GM03348 (cell line): ENCODE results near the gene CCT4.
A peak's percentile ranks its signal among the peaks of the same experiment; 100 is the strongest.
"Not testable (repeated sequence)": the region's sequence is repeated elsewhere in the genome, so short reads cannot be mapped to it uniquely, and the experiment has no call there.

Experiments
- DNase-seq: peaks from one replicate; pipeline ENCODE4 v3.0.0; 2012; ENCODE audit warnings: low spot score

The CCT4 gene

GRCh38 chr2:61878761-61879160, 9.7 kb downstream of the CCT4 start:
- DNase-seq = no peak

DNA sequence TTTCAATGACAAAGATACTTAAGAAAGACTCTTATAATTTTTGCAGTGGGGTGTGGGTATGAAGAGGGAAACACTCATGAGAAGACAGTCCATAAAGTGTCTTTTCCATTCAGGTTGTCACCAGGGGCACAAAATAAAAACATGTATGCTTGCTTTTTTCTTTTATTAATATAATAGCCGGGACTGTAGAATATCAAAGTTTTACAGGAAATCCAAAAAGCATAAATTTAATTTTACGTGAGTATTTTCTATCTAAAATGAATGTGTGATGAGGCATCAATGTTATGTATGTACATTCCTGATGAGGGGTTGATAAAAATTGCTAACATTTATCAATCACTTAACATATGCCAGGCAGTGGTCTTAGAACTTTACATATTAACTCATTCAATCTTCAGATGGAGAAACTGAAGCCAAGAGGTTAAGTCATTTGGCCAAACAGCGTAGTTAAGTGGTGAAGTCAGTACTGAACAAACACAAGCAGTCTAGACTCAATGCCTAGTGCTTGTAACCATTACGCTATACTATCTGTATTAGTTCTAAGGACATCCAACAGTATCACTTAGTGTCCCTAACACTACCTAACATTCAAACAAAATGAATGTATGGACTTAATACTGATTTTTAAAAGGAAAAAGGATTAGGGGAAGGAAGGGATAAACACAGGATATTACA, 10.7 kb downstream of the CCT4 start:
- no peak for DNase-seq

GRCh38 chr2:61876400-61876799, 12.1 kb downstream of the CCT4 start:
- no peak for DNase-seq

DNA sequence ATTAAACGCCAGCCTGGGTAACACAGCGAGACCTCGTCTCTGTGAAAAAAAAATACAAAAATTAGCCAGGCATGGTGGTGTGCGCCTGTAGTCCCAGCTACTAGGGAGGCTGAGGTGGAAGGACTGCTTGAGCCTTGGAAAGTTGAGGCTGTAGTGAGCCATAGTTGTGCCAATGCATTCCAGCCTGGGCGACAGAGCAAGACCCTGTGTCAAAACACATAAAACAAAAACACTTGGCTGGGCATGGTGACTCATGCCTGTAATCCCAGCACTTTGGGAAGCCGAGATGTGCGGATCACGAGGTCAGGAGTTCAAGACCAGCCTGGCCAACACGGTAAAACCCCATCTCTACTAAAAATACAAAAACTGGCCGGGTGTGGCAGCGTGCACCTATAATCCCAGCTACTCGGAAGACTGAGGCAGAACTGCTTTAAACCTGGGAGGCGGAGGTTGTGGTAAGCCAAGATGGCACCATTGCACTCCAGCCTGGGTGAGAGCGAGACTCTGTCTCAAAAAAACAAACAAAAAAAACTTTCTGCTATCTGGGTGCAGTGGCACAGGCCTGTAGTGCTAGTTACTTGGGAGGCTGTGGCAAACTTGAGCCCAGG, 21.9 kb downstream of the CCT4 start:
- not testable (repeated sequence) for DNase-seq

- no peak for DNase-seq
Measured at GRCh38 chr2:61862085-61862484, 26.4 kb downstream of the CCT4 start.

GRCh38 chr2:61857224-61857623, 31.2 kb downstream of the CCT4 start:
- no peak for DNase-seq

DNA sequence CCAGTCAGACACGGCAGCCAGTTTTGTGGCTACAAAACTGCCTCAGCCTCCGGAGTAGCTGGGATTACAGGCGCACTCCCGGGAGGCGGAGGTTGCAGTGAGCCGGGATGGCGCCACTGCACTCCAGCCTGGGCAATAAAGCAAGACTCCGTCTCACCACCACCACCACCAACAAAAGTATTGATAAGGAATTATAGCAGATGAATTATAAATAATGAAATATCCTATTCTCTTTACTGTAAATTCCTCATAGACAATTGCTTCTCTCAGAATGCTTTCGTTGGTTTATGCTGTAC, 33.2 kb downstream of the CCT4 start:
- DNase-seq = no peak

DNA sequence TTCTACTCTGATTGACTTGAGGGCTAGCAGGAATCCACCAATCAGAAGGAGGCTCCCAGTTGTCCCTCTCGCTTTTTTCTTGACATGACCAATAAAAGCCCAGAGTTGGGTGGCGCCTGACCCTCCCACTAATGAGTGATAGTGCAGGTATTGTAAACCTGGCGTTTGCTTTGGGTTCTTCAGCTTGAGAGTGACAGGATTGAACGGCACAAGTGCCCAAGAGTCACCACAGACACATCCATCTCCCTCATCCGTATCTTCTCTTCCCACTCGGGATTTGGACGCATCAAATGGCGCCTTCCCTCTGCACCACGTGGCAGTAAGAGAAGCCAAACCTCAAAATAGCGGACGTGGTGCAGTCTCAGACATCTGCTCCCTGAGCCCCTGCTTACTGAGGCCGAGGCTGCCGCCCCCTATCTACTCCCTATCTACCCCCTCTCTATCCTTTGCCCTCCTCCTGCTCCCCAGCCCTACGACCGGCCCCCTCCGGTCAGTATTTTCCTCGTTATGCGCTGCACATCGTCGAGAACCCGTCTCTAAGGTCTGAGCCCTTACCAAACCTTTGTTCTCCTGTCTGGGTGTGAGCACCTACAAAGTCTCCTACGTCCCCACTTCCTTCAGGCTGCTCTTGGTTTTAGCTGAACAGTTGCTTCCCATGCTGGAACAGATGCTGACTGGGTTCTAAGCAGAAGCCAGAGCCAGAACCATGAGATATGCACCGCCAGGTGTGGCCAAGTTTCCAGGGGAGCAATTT, 33.7 kb downstream of the CCT4 start:
- DNase-seq = peak; percentile 96

DNA sequence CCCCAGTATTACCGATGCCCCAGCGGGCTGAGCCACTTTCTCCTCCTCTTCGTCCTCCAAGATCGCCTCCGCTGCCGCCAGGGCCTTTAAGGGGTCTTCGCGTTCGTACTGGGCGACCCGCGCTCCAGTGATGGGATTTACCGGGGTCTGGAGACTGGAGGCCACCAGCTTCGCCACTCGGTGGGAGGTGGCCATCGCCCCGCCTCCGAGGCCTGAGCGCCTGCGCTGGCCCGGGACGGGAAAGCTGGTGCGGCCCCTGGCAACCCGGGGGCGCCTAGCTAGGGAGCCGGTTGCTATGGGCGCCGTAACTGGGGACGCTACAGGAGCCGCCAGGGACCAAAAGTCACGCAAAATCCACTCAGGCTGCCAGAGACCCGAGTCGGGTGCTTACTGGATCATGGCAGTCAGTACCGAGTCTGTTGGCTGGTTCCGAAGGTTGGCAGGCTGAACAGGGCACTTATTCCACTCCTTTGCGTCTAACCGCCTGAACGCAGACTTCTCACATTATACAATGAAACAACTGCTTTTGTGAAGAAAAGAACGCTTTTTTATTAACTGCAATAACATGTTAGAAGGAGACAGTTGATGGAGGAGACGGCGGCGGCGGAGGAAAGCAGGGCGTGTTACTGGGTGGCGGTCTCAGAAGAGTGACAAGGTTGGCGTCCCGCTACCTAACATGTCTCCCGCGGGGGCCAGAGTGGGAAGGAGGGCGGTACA, 34.5 kb downstream of the CCT4 start, which contains the start of gene FAM161A:
TSS of gene FAM161A (minus strand) at position 214 of the 717 bp plus-strand sequence. CDS start at position 195, 19 bp downstream.
- peak; percentile 91 for DNase-seq

DNA sequence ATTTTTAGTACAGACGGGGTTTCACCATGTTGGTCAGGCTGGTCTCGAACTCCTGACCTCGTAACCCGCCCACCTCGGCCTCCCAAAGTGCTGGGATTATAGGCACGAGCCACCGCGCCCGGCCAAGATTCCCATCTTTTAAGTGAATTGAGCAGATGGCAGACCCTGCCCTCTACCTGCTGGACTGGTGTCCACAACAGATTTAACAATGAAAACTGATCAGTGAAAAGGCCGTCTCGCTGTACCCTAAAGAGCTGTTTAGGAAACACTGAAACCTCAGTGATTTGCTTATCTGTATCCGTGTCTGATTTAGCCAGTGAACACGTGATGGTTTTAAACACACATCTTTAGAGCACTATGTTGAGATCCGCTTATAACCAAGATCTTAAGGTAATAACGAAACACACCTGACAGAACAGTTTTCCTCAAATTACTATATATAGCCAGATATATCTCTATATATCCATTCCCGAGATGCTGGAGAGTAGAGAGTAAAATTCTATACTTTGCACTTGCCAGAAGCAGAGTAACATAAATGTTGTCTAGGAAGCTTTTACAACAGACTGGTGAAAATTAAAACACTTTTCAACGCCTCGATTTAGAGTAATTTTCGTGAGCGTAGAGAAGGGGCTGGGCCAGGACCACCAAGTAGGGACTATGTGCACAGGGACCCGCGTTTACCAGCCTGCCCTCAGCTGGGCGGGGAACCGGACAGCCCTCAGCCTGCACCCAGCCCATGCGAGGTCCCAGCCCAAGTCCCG, 35.2 kb downstream of the CCT4 start:
- DNase-seq = peak; percentile 83

- not testable (repeated sequence) for DNase-seq
Measured at GRCh38 chr2:61851270-61851669, 37.2 kb downstream of the CCT4 start.

DNA sequence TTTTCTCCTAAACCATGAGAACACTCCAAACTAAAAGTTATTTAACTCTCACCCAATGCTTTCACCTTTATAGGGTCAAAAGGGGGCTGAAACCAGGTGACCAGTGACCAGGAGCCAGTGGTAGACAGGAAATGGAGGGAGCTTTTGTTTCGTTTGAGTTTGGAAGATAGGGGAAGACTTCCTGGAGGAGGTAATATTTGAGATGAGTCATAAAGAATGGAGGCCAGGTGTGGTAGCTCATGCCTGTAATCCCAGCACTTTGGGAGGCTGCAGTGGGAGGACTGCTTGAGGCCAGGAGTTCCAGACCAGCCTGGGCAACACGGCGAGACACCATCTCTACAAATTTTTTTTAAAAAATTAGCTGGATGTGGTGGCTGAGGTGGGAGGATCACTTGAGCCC, 43.1 kb downstream of the CCT4 start:
- no peak for DNase-seq

- DNase-seq = no peak
Measured at GRCh38 chr2:61841286-61841685, 47.2 kb downstream of the CCT4 start.

DNA sequence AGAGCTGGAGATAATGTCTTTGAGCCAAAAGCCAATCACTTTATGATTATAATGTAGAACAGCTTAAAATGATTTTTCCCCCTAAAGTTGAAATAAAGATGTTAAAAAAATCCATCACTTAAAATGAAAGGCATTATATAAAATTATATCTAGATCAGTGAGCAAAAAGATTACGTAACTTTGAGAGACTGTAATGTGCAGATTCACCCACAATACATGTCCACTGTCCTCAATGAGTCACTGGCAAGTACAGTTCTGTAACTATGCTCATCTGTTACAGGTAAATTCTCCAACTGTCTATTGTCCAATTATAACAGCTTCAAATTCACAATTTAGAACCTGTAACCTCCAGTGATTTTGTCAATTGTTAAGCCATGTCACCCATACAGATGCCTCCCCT, 53.6 kb downstream of the CCT4 start:
- no peak for DNase-seq

GRCh38 chr2:61833971-61834370, 54.5 kb downstream of the CCT4 start:
- no peak for DNase-seq

DNA sequence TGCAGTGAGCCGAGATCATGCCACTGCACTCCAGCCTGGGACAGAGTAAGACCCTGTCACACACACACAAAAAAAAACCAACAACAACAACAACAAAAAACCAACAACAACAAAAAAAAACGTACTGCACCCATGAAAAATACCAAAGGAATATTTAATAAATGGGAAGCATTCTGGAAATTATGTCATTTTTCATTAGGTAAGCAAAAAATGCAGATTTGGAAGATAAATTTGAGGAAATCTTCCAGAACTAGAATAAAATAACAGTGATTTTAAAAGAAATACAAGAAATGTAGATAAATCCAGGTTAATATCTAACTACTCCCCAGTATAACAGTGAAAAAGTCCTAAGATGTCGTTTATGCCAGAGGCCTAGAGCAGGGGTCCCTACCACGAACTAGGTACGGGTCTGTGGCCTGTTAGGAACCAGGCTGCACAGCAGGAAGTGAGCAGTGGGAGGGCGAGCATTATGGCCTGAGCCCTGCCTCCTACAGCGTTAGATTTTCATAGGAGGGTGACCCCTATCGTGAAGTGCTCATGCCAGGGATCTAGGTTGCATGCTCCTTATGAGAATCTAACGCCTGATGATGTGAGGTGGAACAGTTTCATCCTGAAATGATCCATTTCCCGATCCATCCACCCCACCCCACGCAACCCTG, 56.1 kb downstream of the CCT4 start:
- DNase-seq = no peak

GRCh38 chr2:61822255-61822654, 66.2 kb downstream of the CCT4 start:
- DNase-seq = no peak
